DND-41 (cell line): ENCODE measurements around the gene ACADS.

Experiments used
- ATAC-seq: fragments of 200-7000 bp; cut with Tn5 transposase; 3 replicates; pipeline ENCODE4 v1.9.1; 2021; ENCODE audit warnings: low read depth; ENCODE audit not compliant: insufficient read depth
- DNase-seq: peaks from one replicate; pipeline ENCODE4 v3.0.0-alpha.2; 2020
- H2AFZ ChIP-seq: 2 replicates; pipeline ENCODE4 v1.6.0; 2012; ENCODE audit warnings: low read depth, low read length
- H3K27ac ChIP-seq: 2 replicates; pipeline ENCODE4 v1.5.1; 2012; ENCODE audit warnings: low read length, inconsistent platforms
- H3K27me3 ChIP-seq: fragments of 200-600 bp; sonication (generic); 2 replicates; pipeline ENCODE4 v1.6.0; 2012; ENCODE audit warnings: low read length, mild to moderate bottlenecking, inconsistent platforms; ENCODE audit not compliant: insufficient read depth, poor library complexity
- H3K36me3 ChIP-seq: 2 replicates; pipeline ENCODE4 v1.5.1; 2012; ENCODE audit warnings: low read length, inconsistent platforms; ENCODE audit not compliant: insufficient read depth
- H3K4me1 ChIP-seq: 2 replicates; pipeline ENCODE4 v1.5.1; 2012; ENCODE audit warnings: mild to moderate bottlenecking, low read length; ENCODE audit not compliant: insufficient read depth
- H3K4me2 ChIP-seq: 2 replicates; pipeline ENCODE4 v1.6.0; 2012; ENCODE audit warnings: mild to moderate bottlenecking, moderate library complexity, low read length, inconsistent platforms; ENCODE audit not compliant: insufficient read depth
- H3K4me3 ChIP-seq, 2 experiments: fragments of 200-600 bp in 1 of 2; shearing (Covaris generic) in 1 of 2; 2 replicates each; pipeline ENCODE4 v1.5.1; 2012 to 2016; ENCODE audit warnings: inconsistent platforms in 2 of 2, low read length in 2 of 2, mild to moderate bottlenecking in 2 of 2, low read depth in 1 of 2, moderate library complexity in 1 of 2
- H3K79me2 ChIP-seq: 2 replicates; pipeline ENCODE4 v1.6.0; 2012; ENCODE audit warnings: low read length, inconsistent platforms; ENCODE audit not compliant: insufficient read depth
- H3K9ac ChIP-seq: 2 replicates; pipeline ENCODE4 v1.6.0; 2012; ENCODE audit warnings: low read depth, mild to moderate bottlenecking, inconsistent platforms, low read length, moderate library complexity
- H3K9me3 ChIP-seq: 2 replicates; pipeline ENCODE4 v1.5.1; 2012; ENCODE audit warnings: low read length, moderate library complexity, mild to moderate bottlenecking, inconsistent platforms; ENCODE audit not compliant: insufficient read depth, severe bottlenecking
- H4K20me1 ChIP-seq: 2 replicates; pipeline ENCODE4 v1.6.0; 2012; ENCODE audit warnings: low read length; ENCODE audit not compliant: insufficient read depth
- EZH2 ChIP-seq: IDR thresholded peaks from 3 replicates; pipeline ENCODE4 v1.6.1; 2012; ENCODE audit warnings: borderline replicate concordance, low read depth, mild to moderate bottlenecking, moderate library complexity, low read length, inconsistent platforms; ENCODE audit not compliant: severe bottlenecking
- TF ChIP-seq, protein P1 (sequence below): IDR thresholded peaks from 2 replicates; pipeline ENCODE4 v1.5.1; 2012; ENCODE audit warnings: borderline replicate concordance, low read length, moderate library complexity, mild to moderate bottlenecking; ENCODE audit not compliant: poor library complexity, severe bottlenecking; ENCODE audit errors: extremely low read depth

The ACADS gene

DNA sequence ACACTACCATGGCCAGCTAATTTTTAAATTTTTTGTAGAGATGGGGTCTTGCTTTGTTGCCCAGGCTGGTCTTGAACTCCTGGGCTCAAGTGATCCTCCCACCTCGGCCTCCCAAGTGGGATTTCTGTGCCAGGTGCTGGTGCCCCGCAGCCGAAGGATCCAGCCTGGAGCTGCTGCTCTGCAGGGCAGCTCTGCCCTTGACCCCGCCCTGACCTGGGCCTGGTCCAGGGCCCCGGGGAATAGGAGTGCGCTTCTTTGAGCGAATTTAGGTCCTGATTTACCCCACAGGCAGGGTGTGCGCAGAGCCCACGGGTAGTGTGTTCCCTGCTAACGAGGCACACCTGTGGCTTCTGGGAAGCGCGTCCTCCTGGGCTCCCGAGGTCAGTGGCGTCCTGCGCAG, 15.2 kb downstream of the ACADS start:
- H3K4me2 ChIP-seq, result no peak overlapping the region
- ATAC-seq (no peak), DNase-seq (no peak)
- H3K4me3 ChIP-seq, result no peak overlapping the region
- no peak overlapping the region for H3K9ac ChIP-seq
- 0 out of 2 replicates have a peak, but pooled peaks cover 15% of the 10 kb centered on the region for H3K36me3 ChIP-seq
- H4K20me1 ChIP-seq, result no peaks in the 10 kb centered on the region
- no peaks in the 10 kb centered on the region for H3K27me3 ChIP-seq
- no peak for TF ChIP-seq EZH2
- TF ChIP-seq, protein P1, sequence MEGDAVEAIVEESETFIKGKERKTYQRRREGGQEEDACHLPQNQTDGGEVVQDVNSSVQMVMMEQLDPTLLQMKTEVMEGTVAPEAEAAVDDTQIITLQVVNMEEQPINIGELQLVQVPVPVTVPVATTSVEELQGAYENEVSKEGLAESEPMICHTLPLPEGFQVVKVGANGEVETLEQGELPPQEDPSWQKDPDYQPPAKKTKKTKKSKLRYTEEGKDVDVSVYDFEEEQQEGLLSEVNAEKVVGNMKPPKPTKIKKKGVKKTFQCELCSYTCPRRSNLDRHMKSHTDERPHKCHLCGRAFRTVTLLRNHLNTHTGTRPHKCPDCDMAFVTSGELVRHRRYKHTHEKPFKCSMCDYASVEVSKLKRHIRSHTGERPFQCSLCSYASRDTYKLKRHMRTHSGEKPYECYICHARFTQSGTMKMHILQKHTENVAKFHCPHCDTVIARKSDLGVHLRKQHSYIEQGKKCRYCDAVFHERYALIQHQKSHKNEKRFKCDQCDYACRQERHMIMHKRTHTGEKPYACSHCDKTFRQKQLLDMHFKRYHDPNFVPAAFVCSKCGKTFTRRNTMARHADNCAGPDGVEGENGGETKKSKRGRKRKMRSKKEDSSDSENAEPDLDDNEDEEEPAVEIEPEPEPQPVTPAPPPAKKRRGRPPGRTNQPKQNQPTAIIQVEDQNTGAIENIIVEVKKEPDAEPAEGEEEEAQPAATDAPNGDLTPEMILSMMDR, result no peak
- H3K27ac ChIP-seq, result no peak overlapping the region
- no peaks in the 10 kb centered on the region for H3K9me3 ChIP-seq
- no peak overlapping the region for H2AFZ ChIP-seq
- H3K4me1 ChIP-seq, result no peaks in the 10 kb centered on the region
- H3K79me2 ChIP-seq, result no peaks in the 10 kb centered on the region

DNA sequence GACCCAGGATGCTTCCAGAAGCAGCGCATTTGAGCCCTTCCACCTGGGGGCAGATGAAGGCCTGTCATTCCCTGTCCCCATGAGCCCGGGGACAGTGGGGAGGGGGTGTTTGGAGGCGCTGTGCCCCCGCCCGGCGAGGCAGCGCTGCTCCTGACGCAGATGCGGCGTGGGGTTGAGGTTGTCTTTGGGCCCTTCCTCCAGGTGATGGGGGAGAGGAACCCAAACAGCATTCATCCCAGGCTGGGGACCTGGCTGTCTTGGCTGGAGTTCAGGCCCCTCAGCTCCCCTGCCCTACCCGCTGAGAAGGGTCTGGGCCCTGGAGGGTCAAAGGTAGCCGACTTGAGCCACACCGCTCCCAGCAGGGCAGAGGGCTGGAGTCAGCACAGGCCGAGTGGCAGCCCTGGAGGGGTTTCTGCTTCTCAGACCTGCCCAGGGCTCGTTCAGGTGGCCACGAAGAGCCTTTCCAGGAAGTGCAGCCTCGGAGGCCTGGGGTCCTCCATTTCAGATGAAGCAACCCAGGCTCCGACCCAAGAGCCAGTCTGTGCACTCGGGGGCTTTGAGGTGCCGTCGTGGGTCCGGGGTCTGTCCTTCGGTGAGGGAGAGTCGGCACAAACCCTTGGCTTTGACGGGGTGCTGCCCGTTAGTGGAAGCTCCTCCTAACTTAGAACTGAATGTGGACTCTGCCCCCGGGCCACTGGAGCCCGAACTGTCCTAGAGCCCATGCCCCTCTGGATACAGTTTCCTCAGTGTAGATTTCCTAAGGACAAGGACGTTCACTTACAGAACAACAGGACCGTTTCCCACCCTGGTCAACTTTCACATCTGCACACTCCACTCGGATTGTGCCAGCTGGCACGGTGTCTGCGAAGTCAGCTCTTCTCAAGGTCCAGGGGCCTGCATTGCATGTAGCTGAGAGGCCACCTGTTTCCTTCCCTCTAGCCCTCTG, 16.1 kb downstream of the ACADS start:
- Histone ChIP-seq H3K4me1 (no peaks in the 10 kb centered on the region), H3K4me3 (no peak overlapping the region), H4K20me1 (no peaks in the 10 kb centered on the region), H3K79me2 (no peaks in the 10 kb centered on the region), H3K9me3 (no peaks in the 10 kb centered on the region), H3K27ac (no peak overlapping the region), H3K9ac (no peak overlapping the region), H3K4me2 (no peak overlapping the region), H3K27me3 (no peaks in the 10 kb centered on the region), H2AFZ (no peak overlapping the region), H3K36me3 (0 out of 2 replicates have a peak, but pooled peaks cover 13% of the 10 kb centered on the region)
- ATAC-seq (no peak; the same call in 1 of the 3 replicates), DNase-seq (no peak)
- no peak for TF ChIP-seq EZH2
- TF ChIP-seq, protein P1, result no peak

DNA sequence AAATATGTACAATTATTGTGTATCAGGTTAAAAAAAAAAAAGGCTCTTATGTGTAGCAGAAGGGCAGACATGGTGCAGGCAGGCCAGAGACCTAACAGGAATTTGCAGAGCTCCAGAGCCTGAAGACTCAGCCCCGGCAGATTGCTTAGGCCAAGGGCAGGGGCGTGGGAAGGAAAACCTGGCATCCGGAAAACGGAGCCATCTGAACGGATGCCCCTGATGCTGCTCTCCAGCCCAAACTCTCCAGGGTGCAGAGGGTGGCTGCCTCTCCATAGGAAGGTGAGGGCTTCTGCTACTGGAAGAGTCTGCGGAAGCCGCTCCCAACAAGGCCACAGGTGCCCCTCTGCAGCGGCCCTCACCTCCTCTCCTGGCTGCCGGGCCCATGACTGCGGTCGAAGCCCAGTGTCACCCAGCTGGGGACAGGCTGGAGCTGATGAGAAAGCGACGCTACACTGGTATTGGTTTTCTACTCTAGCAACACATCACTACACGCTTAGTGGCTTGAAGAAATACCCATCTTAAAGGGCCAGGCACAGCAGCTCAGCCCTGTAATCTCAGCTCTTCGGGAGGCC, 19.4 kb downstream of the ACADS start:
- ATAC-seq, result no peak
- no peak overlapping the region for H3K4me2 ChIP-seq
- TF ChIP-seq, protein P1, result no peak
- no peak for TF ChIP-seq EZH2

More for the DNA sequence above, 19.4 kb downstream of the ACADS start:
- Histone ChIP-seq H3K4me3 (no peak overlapping the region), H3K79me2 (no peaks in the 10 kb centered on the region), H3K9me3 (no peaks in the 10 kb centered on the region), H3K27me3 (no peaks in the 10 kb centered on the region), H3K27ac (no peak overlapping the region), H2AFZ (no peak overlapping the region), H3K4me1 (no peaks in the 10 kb centered on the region), H3K36me3 (no peaks in the 10 kb centered on the region), H3K9ac (no peak overlapping the region), H4K20me1 (no peaks in the 10 kb centered on the region)
- no peak for DNase-seq
